Left kidney (tissue), 2 donors: ENCODE measurements around the gene PPP6R2. TPM values are rescaled to one million over a fixed set of nuclear protein-coding genes. Genes with fewer than 3 reads are reported as not detected.
A peak's percentile ranks its signal among the peaks of the same experiment; 100 is the strongest.
"Not testable (repeated sequence)": the region's sequence is repeated elsewhere in the genome, so short reads cannot be mapped to it uniquely, and the experiment has no call there.

Source experiments
- DNase-seq: peaks from one replicate; pipeline ENCODE4 v3.0.0-alpha.2; 2013
- polyA plus RNA-seq: library from polyadenylated mRNA; unstranded; fragments of 120-200 nt; gene quantifications from one replicate; pipeline ENCODE4 v1.2.1, GENCODE V29; 2013; ENCODE audit not compliant: insufficient read length

PPP6R2 gene
- polyA plus RNA-seq, 1 donor, result 43.0 TPM

DNA sequence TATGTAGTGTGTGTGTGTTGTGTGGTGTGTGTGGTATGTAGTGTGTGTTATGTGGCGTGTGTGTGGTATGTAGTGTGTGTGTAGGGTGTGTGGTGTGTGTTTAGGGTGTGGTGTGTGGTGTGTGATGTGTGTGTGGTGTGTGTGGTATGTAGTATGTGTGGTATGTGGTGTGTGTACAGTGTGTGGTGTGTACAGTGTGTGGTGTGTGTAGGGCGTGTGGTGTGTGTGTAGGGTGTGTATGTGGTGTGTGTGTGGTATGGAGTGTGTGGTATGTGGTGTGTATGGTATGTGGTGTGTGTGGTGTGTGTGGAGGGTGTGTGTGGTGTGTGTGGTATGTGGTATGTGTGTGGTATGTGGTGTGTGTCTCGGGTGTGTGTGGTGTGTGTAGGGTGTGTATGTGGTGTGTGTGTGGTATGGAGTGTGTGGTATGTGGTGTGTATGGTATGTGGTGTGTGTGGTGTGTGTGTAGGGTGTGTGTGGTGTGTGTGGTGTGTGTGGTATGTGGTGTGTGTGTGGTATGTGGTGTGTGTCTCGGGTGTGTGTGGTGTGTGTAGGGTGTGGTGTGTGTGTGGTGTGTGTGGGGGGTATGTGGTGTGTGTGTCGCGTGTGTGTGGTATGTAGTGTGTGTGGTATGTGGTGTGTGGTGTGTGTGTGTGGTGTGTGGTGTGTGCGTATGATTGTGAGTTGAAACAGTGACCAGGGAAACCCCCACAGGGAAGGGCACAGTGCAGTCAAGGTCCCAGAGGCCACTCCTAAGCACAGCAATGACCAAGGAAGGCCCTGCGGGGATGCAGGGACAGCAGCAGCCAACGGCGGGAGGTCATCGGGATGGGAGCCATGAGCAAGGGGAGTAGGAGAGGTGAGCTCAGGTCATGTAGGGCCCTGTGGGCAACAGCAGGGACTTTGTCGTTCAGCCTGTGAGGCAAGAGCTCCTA is 2.9 kb upstream of the PPP6R2 start:
- no peak for DNase-seq

DNA sequence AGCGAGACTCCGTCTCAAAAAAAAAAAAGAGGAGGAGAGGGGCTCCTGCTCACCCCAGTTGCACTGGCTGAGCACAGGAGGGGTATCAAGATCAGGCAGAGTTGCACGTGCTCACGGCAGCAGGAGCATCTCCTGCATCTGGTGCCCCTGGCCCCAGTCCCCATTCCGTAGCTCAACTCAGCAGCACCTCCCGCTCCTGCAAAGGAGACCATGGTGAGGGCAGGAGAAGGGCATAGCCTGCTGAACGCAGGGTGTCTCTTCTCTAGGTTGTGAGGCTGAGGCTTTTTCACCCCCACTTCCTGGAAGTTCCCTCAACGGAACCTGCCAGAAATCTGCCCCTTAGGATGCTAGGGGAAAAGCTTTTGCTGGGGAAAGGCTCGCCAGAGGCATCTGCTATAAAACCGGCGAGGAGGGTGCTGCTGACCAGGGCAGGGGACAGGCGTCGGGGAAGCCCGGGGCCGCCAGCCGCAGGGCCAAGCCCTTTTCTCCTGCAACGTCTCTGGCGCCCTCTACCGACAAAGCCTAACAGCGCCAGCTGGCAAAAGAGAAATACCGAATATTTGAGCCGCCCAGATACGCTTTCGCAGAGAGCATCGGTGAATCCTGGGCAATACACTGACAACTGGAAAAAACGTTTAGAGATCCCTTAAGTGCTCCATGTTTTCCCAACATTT is 1.0 kb upstream of the PPP6R2 start:
- peak; percentile 88 for DNase-seq

GRCh38 chr22:50343541-50343935 is 411 bp downstream of the PPP6R2 start:
- DNase-seq, result no peak

DNA sequence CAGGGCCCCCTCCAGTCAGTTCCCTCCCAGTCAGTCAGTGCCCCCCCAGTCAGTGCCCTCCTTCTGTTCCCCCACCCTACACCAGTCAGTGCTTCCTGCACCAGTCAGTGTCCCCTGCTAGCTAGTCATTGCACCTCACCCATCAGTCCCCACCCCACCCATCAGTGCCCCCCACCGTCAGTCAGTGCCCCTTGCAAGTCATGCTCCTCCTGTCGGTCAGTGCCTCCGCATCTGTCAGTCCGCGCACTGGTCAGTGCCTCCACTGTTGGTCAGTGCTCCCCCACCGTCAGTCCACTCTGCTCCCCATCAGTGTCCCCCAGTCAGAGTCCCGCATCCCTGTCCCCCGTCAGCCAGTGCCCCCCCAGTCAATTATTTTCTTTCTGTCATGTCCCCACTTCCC is 3.3 kb downstream of the PPP6R2 start:
- no peak for DNase-seq

DNA sequence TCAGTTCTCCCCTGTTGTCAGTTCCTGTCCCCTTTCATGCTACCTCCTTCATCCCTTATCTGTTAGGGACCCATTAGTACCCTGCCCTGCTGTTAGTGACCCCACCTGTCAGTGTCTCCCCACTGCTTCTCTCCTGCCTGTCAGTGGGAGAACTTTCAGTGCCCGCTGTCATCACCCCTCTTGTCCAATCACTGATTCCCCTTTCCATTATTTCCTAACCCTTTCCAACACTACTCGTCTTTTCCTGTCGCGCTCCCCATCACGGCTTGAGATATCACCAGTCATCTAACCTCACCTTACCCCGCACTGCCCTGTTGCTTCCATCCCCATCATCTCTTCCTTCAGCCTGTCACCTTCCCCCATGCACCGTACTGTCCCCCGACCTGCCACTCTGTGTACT is 4.0 kb downstream of the PPP6R2 start:
- no peak for DNase-seq

DNA sequence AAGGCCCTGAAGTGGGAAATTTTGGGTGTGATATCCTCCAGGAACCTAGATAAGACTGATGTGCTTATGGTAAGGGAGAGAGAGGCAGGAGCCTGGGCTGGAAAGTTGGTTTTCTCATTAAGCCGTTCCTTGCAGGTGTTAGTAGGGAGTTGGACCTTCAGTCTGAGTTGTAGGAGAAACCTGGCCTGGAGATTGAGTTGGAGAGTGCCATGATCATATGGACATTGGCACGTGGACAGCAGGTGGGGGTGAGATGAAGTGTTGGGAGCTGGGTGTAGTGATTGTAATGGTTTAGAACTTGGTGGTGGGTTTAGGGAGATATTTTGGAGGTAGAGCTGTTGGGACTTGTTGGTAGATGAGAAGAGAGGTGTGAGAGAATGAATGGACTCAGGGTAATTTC is 4.9 kb downstream of the PPP6R2 start:
- no peak for DNase-seq

- DNase-seq, result no peak
Observed at GRCh38 chr22:50356186-50356585, 13.1 kb downstream of the PPP6R2 start.

GRCh38 chr22:50357222-50357621 is 14.1 kb downstream of the PPP6R2 start:
- DNase-seq, result no peak

GRCh38 chr22:50357756-50358155 is 14.6 kb downstream of the PPP6R2 start:
- no peak for DNase-seq

GRCh38 chr22:50360578-50360977 is 17.5 kb downstream of the PPP6R2 start:
- no peak for DNase-seq

DNA sequence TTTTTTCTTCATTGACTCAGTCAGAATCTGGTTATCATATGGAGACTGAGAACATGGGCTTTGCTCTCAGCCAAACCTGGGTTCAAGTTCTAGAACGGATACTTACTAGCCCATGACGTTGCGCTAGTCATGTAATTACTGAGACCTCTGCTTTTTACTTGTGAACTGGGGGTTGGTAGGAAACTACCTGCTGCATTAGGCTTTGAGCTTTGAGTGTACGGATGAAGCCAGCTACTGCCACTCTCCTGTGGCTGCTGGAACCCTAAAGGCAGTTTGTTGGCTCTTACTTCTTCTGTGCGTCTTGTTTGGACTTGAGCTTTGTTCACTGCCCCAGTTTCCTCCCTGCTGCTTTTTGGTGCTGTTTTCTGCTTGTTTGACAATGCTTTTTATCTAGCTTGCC is 18.1 kb downstream of the PPP6R2 start:
- no peak for DNase-seq

- no peak for DNase-seq
Observed at GRCh38 chr22:50361688-50362087, 18.6 kb downstream of the PPP6R2 start.

- DNase-seq, result no peak
Observed at GRCh38 chr22:50363166-50363802, 20.2 kb downstream of the PPP6R2 start.

- DNase-seq, result not testable (repeated sequence)
Observed at GRCh38 chr22:50363803-50364194, 20.7 kb downstream of the PPP6R2 start.

DNA sequence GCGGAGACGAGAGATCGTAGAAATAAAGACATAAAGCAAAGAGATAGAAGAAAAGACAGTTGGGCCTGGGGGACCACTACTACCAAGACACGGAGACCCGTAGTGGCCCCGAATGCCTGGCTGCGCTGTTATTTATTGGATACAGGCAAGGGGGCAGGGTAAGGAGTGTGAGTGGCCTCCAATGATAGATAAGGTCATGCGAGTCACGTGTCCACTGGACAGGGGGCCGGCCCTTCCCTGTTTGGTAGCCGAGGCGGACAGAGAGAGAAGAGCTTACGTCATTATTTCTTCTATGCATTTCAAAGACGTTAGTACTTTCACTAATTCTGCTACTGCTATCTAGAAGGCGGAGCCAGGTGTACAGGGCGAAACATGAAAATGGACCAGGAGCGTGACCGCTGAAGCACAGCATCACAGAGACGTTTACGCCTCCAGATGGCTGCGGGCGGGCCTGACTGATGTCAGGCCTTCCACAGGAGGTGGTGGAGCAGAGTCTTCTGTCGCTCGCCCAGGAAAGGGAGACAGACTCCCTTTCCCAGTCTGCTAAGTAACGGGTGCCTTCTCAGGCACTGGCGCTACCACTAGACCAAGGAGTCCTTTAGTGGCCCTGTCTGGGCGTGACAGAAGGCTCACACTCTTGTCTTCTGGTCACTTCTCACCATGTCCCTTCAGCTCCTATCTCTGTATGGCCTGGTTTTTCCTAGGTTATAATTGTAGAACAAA is 24.8 kb downstream of the PPP6R2 start:
- no peak for DNase-seq

DNA sequence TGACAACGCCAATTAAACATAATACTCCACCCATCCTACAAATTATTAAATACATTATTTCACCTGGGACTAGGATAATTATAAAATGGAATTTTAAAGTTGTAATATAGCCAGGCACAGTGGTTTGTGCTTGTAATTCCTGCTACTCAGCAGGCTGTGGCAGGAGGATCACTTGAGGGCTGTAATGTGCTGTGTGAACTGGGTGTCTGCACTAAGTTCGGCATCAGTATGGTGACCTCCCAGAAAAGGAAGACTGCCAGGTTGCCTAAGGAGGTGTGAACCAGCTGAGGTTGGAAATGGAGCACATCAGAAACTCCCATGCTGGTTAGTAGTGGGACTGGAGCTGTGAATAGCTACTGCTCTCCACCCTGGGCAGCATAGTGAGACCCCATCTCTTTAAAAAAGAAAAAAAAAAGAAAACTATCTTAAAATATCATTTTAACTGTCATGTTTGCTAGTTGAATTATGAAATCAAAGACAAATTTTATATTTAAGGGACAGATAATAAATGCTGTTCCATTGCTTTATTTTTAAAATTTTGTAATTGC is 28.0 kb downstream of the PPP6R2 start:
- DNase-seq, result no peak

DNA sequence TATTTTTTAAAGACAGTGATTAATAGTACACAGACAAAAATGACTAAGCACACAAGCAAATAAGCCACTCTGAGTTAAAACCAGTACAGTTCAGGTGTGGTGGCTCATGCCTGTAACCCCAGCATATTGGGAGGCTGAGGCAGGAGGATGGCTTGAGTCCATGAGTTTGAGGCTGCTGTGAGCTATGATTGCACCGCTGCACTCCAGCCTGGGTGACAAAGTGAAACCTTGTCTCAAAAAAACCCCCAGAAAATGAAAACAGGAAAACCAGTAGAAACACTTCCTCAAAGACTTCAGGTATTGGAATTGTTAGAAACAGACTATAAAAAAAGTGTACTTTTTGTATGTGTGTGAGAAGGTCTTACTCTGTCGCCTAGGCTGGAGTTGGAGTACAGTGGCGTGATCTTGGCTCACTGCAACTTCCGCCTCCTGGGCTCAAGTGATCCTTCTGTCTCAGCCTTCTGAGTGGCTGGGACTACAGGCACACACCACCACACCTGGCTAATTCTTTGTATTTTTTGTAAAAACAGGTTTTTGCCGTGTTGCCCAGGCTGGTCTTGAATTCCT is 33.0 kb downstream of the PPP6R2 start:
- DNase-seq, result no peak

DNA sequence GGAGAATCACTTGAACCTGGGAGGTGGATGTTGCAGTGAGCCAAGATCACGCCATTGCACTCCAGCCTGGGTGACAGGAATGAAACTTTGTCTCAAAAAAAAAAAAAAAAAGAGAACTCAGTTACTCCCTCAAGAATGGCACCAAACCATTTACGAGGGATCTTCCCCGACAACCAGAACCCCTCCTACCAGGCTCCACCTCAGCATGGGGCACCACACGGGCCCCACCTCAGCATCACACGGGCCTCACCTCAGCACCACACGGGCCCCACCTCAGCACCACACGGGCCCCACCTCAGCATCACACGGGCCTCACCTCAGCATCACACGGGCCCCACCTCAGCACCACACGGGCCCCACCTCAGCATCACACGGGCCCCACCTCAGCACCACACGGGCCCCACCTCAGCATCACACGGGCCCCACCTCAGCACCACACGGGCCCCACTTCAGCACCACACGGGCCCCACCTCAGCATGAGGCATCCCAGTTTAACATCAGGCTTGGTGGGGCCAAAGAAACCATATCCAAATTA is 38.0 kb downstream of the PPP6R2 start:
- DNase-seq, result not testable (repeated sequence)

DNA sequence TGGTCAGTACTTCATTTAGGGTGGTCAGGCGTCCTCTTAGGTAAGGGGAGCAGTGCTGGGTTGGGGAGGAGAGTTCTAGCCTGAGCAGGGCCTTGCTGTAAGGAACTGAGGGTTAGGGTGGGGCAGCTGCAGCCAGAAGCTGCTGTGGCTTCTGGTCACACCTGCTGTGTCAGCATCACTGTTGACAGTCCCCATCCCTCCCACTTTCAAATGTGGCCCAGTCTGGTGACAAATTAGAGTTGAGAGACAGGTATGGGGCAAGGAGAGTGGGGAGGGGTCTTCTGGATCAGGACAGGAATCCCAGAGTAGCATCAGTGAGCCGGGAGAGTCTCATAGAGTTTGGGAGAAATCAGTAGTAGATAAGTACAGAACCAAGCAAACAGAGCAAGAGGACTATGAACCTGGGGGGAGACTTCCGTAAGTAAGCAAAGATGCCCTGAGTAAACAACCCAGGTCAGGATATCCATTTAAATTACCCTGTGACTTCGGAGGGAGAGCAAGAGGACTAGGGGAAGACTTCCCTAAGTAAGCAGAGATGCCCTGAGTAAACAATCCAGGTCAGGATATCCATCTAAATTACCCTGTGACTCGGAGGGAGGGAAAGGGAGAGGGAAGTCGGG is 53.7 kb downstream of the PPP6R2 start:
- peak; percentile 24 for DNase-seq

- not testable (repeated sequence) for DNase-seq
Observed at GRCh38 chr22:50397371-50398060, 54.4 kb downstream of the PPP6R2 start.
